GM12891 (cell line): ENCODE data around the gene GFI1.

Source experiments
- DNase-seq: peaks from one replicate; pipeline ENCODE4 v3.0.0; 2011; ENCODE audit warnings: low spot score; ENCODE audit not compliant: insufficient read length
- FAIRE-seq: peaks from 2 replicates; lab custom pipeline; 2011; peaks lifted over from hg19 to GRCh38; lab: Jason Lieb, UNC
- PAX5 ChIP-seq: IDR thresholded peaks from 2 replicates; pipeline ENCODE4 v1.6.1; 2011; ENCODE audit warnings: low read length, moderate library complexity, mild to moderate bottlenecking; ENCODE audit not compliant: insufficient read depth, severe bottlenecking
- POLR2A ChIP-seq: IDR thresholded peaks from 2 replicates; pipeline ENCODE4 v1.6.1; 2011; ENCODE audit warnings: low read depth, low read length, control low read depth
- POLR2AphosphoS5 ChIP-seq: IDR thresholded peaks from 2 replicates; pipeline ENCODE4 v1.6.1; 2011; ENCODE audit warnings: low read depth, low read length, control low read depth
- POU2F2 ChIP-seq: IDR thresholded peaks from 2 replicates; pipeline ENCODE4 v1.6.1; 2011; ENCODE audit warnings: low read depth, mild to moderate bottlenecking, control low read depth, low read length, moderate library complexity
- SPI1 ChIP-seq: IDR thresholded peaks from 2 replicates; pipeline ENCODE4 v1.6.1; 2011; ENCODE audit warnings: low read depth, low read length, control low read depth
- TAF1 ChIP-seq: IDR thresholded peaks from 2 replicates; pipeline ENCODE4 v1.6.1; 2011; ENCODE audit warnings: low read depth, low read length, control low read depth

Gene GFI1

DNA sequence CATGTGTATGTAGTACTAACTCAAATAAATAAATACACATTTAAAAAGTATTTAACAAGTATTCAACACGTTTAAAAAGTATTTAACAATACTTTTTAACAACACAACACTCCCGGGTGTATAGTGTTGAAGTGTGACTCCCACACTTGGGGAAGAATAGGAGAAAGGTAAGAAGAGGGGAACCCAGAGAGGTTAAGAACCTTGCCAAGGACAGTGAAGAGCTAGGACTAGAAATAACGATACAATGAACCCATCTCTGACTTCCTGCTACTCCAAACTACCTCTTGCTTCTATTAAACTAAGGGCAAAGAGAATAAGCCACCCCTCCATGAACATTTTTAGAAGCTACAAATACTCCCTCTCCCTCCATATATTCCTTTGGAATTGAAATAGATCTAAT, 1.7 kb upstream of the GFI1 start:
- DNase-seq = no peak
- no peak for TF ChIP-seq SPI1
- no peak for TF ChIP-seq POLR2AphosphoS5
- TF ChIP-seq POU2F2 = no peak
- TF ChIP-seq POLR2A = no peak
- TF ChIP-seq TAF1 = no peak
- TF ChIP-seq PAX5 = no peak
- FAIRE-seq = no peak

DNA sequence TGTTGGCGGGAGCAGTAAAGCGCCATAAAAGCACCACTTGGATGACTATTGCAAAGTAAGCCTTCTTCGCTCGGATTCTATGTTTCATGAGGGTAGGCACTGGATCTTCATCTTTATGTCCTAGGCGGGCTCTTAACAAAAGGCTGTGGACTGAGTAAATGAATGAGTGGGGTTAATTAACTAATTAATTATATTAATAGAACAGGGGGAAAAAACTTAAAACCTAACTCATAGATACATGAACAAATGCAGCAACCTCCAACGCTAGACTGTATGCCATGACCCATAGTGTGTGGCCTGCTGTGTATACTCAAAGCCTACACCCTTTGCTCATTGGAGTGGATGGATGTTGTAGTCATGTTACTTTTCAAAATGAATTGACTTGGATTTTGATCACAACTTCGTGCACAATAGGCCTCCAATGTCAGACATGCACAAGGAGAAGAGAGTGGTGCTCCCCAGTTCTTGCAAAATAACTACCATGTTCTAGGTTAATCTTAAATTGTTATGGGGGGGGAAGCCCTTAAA, 417 bp upstream of the GFI1 start:
- DNase-seq (no peak), FAIRE-seq (peak; percentile 63)
- TF ChIP-seq TAF1 (no peak), PAX5 (no peak), POLR2A (no peak), POLR2AphosphoS5 (no peak), SPI1 (no peak), POU2F2 (no peak)

DNA sequence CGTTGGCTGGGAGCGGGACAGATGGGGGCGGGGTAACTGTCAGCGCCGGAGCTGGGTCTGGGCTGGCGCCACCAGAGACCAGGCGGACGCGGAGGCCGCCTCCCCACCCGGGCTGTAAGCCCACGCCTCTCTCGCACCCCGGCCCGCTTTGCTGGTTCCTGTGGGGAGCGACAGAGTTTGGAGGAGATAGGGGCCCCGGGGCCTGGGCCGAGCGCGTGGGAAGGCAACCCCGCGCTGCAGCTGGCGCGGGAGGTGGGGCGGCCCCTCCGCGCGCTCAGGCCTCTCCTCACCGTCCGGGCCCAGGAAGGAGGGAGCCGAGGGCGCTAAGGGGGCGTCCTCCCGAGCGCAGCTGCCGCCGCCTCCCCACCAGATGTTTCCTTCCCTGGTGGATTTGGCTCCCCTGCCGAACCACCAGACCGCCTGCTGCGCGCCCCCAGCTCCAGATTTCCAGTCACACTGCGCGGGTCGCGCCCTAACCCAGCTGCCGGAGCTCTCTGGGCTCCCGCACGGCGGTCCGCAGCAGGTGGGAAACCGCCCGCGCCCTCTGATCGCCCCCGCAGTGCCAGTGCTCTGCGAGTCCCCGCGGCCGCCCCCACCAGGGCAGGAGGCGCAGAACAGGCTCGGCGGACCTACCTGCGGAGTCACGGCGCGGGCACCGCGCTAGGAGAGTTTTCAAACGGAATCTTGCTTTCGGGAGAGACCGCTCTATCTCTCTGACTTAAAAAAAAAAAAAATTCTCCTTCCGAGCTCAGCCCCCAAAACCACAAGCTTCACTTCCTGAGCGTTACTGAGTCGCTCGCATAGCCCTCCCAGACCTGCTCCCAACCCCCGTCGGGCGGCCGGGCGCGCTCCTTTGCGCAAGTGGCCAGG, 1.1 kb downstream of the GFI1 start:
- peak; percentile 31; the same call in 1 of the 2 replicates for TF ChIP-seq SPI1
- no peak for TF ChIP-seq PAX5
- TF ChIP-seq POU2F2 = peak; percentile 37; the same call in 1 of the 2 replicates
- 0 out of 2 replicates have a peak, but pooled peaks have one; percentile 25 for TF ChIP-seq TAF1
- 0 out of 2 replicates have a peak, but pooled peaks have one; percentile 15 for TF ChIP-seq POLR2AphosphoS5
- FAIRE-seq = peak; percentile 56
- DNase-seq = peak; percentile 58

DNA sequence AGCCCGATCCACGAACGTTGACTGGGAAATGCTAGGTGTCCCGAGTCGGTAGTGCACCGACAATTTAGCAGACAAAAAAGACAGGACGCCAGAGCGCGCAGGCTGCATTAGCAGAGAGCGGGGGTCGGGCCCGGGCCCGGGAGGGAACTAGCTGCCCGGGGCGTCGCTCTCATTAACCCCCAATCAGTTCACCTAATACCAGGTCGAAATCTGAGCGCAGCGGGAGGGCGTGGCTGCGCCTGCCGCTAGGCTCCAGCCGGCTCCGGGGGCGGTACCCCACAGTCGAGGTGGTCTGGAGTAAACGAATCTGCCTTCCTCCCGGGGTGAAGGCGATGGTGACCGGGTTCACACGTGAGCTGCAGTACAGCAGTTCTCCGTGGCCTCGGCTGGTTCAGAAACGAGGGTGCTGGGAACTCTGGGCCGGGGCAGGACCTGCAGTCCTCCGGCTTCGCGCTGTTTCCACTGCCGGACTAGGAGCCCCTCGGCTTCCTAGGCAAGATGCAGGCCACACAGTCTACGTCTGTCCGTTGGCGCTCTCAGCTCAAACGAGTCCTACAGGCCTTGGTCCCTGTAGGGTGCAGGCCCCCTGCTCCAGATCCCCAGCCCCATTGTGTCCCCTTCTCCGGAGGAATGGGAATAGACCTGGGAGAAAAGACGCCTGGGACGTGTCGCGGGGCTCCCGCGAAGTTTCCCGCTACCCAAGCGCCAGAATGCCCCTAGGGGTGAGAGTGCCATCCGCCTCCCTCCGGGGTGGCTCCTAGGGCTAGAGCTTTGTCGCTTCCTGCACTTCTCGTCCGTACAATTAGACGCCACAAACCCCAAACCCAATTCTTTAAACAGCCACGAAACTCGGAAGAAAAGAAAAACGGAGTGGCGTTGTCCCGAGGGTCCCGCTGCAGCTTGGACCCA, 2.0 kb downstream of the GFI1 start:
- no peak for TF ChIP-seq TAF1
- TF ChIP-seq PAX5 = no peak
- no peak for TF ChIP-seq POU2F2
- no peak for TF ChIP-seq POLR2A
- peak; percentile 52 for DNase-seq
- peak; percentile 90 for FAIRE-seq

- no peak for TF ChIP-seq PAX5
- TF ChIP-seq TAF1 = no peak
- FAIRE-seq = peak; percentile 76
- DNase-seq = peak; percentile 42
Observed at GRCh38 chr1:92483610-92484471, 2.9 kb downstream of the GFI1 start.

DNA sequence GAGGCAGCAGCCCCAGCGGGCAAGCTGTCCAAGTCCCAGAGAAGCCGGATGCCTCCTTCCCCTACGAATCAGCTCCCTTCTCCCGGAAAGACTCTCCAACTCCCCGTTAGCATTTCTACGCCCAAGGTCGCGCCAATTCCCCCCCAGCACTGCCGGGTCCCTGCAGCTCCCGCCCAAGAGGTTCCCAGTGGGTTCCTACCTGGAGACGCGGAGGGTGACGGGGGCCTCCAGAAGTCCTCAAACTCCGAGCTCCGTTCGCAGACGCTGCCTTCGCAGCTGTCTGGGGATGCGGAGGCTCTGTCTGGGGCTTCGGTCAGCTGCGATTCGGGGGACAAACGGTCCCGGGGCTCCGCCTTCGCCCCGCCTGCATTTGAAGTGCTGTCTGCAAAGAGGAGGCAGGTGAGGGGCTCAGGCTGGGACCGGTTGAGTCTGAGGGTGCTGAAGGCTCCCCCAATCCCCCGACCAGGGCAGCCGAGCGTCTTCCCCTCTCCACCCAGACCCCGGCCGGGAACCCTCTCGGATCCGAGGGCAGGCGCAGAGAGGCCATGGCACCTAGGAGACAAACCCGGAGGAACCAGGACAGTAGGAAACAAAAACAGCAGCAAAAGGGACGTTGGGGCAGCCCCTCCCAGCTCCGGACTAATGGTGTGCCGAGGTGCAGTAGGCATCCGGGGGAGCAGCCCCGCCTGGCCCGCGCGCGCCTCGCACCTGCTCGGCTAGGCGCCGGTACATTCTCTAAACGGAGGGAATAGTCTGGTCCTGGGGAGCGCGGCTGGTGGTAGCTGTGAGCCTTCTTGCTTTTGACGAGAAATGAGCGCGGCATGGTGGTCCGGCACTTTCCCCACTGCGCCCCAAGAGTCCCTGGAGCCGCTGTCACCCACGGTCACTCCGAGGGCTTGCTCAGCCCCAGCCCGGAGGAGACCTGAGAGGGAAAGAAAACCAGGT, 3.8 kb downstream of the GFI1 start:
- DNase-seq = peak; percentile 42
- peak; percentile 52 for FAIRE-seq
- no peak for TF ChIP-seq POU2F2
- TF ChIP-seq SPI1 = no peak

GRCh38 chr1:92481971-92482664, 4.6 kb downstream of the GFI1 start:
- peak; percentile 52 for FAIRE-seq
- DNase-seq = no peak
- TF ChIP-seq POU2F2 = no peak
- no peak for TF ChIP-seq SPI1
- TF ChIP-seq POLR2AphosphoS5 = no peak
- no peak for TF ChIP-seq TAF1

DNA sequence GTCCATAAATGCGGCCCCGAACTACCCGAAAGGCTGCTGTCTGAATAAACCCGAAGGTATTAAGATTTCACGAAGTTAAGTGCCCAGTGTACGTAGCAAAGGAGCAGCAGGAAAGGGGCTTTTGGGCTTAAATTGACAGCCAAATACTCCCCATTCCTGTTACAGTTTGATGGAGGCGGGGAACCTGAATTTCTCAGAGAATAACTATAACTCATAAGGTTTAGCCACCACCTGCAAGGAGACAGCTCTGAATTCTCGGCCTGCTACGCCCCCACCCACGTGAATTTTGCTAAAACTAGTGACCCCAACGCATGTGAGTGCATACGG, 5.2 kb downstream of the GFI1 start:
- no peak for DNase-seq
- FAIRE-seq = peak; percentile 54
- TF ChIP-seq PAX5 = no peak
- no peak for TF ChIP-seq POLR2A
- no peak for TF ChIP-seq POLR2AphosphoS5
- TF ChIP-seq TAF1 = no peak
- no peak for TF ChIP-seq POU2F2
- TF ChIP-seq SPI1 = no peak
